AG08395 (cell line): Measurements from ENCODE around the gene RPS6KA4.

ENCODE experiments used
- DNase-seq: peaks from one replicate; pipeline ENCODE4 v3.0.0; 2012; ENCODE audit warnings: mixed read lengths, low spot score

The RPS6KA4 gene

DNA sequence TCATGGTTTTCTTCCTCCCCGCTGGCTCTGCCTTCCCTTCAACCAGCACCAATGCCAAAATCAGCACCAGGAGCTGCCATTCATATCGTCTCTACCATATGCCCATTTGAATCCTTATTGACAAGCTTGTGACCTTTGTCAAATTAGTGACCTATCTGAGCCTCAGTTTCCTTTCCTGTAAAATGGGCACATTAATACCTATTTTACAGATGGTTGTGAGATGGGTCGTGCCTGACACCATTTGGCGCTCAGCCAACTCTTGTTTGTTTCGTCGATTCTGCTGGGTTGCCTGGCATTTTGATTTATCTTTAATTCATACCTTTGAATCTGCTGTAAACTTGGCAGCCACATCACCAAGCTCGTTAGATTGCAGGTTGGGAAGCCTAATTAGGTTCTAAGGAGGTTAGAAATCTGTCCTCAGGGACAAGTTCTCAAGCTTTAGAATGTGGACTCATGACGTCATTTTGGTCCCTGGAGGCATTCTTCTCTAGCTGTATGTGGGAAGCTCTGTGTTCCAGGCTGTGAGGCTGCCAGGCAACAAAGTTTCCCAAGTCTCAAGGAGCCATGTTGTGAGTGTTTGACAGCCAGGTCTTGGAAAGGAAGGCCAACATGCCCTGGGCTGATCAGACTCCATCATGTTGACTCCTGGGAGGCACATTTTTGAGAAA, 61.0 kb downstream of the RPS6KA4 start:
- DNase-seq, result no peak
